Upper lobe of right lung (tissue), 1 donor: Measurements from ENCODE around the gene FOXP1. TPM values are rescaled to one million over a fixed set of nuclear protein-coding genes. Genes with fewer than 3 reads are reported as not detected.
A peak's percentile ranks its signal among the peaks of the same experiment; 100 is the strongest.

Experiments
- ATAC-seq: fragments of 200-7000 bp; cut with Tn5 transposase; one replicate; pipeline ENCODE4 v1.9.1; 2020; ENCODE audit warnings: mild to moderate bottlenecking, moderate library complexity
- DNase-seq: peaks from one replicate; pipeline ENCODE4 v3.0.0-alpha.2; 2020
- H3K27ac ChIP-seq: fragments of 200-600 bp; one replicate; pipeline ENCODE4 v1.8.0; 2022
- H3K27me3 ChIP-seq: fragments of 200-600 bp; one replicate; pipeline ENCODE4 v1.8.0; 2022; ENCODE audit warnings: mild to moderate bottlenecking
- H3K36me3 ChIP-seq: fragments of 200-600 bp; one replicate; pipeline ENCODE4 v1.8.0; 2022
- H3K4me1 ChIP-seq: fragments of 200-600 bp; one replicate; pipeline ENCODE4 v1.8.0; 2022
- H3K4me3 ChIP-seq: fragments of 200-600 bp; one replicate; pipeline ENCODE4 v1.8.0; 2022; ENCODE audit warnings: mild to moderate bottlenecking
- H3K9me3 ChIP-seq: fragments of 200-600 bp; one replicate; pipeline ENCODE4 v1.8.0; 2022
- CTCF ChIP-seq: fragments of 200-600 bp; IDR thresholded peaks from one replicate; pipeline ENCODE4 v1.8.0; 2022; ENCODE audit warnings: antibody characterized with exemption
- intact Hi-C: fragments of 100-400 bp; cut with DNase I; formaldehyde crosslinking; loops from one replicate; pipeline ENCODE4 v1.11.0; 2022
- total RNA-seq: library from RNA; stranded (reverse); fragmentation: NEBNext Ultra II Directional; extraction: Animal tissue kit (Norgen Biotek cat#: 25700); gene quantifications from one replicate; pipeline ENCODE4 v1.2.1, GENCODE V29; 2021
- donor health status: DM: no; HTN: yes; CAD: no; lungs with severe emphysema.

Gene FOXP1
- total RNA-seq, 1 donor from 2014 or later = 140 TPM

- Histone ChIP-seq H3K27ac (peak overlapping the region; percentile 28), H3K9me3 (no peaks in the 10 kb centered on the region), H3K27me3 (no peaks in the 10 kb centered on the region), H3K4me3 (no peak overlapping the region), H3K36me3 (peaks cover 36% of the 10 kb centered on the region), H3K4me1 (peaks cover 49% of the 10 kb centered on the region)
- no peak for TF ChIP-seq CTCF
- DNase-seq (no peak), ATAC-seq (no peak)
- intact Hi-C loops = no loop called here
Observed at GRCh38 chr3:71031914-71032521, 551.5 kb downstream of the FOXP1 start.

GRCh38 chr3:71031181-71031580, 552.3 kb downstream of the FOXP1 start:
- Histone ChIP-seq H3K4me1 (peaks cover 45% of the 10 kb centered on the region), H3K4me3 (no peak overlapping the region), H3K9me3 (no peaks in the 10 kb centered on the region), H3K27me3 (no peaks in the 10 kb centered on the region), H3K27ac (peak overlapping the region; percentile 28), H3K36me3 (peaks cover 33% of the 10 kb centered on the region)
- no peak for DNase-seq
- intact Hi-C loops = no loop called here
- no peak for ATAC-seq
- no peak for TF ChIP-seq CTCF

DNA sequence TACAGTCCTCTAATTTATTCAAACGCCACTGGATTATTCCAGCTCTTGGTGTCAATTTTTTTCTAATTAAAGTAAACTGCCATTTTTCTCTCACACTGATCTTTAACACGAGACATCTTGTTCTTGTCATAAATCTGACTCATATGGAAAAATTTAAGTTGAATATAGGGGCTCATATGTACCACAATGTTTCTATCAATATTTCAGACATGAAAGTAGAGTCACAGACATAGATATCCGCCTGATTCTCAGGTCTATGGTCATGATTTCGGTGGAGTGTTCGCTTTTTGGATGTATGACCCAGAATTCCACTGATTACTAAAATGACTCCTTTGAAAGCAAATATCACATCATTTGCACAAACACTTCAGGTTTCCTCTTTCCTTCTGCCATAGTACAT, 552.8 kb downstream of the FOXP1 start:
- peaks cover 41% of the 10 kb centered on the region for H3K4me1 ChIP-seq
- intact Hi-C loops = no loop called here

DNA sequence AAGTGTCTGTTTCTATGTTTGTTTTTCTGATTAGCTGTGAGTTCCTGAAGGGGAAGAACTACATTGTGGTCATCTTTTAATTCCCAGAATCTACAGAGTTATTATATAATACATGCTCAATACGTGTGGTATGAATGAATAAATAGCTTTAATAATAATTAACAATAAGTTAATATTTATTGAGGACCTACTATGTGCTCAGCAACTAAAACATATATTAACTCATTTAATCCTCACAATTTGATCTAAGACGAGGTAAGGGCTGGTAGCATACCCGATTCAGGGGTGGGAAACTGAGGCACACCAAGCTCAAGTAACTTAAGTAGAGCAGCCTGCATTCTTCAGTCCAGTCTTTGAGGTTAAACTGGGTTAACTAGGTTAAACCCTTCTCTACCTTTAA, 553.8 kb downstream of the FOXP1 start:
- Histone ChIP-seq H3K36me3 (peaks cover 19% of the 10 kb centered on the region), H3K9me3 (no peaks in the 10 kb centered on the region), H3K27ac (no peak overlapping the region), H3K4me3 (no peak overlapping the region), H3K27me3 (no peaks in the 10 kb centered on the region), H3K4me1 (peaks cover 36% of the 10 kb centered on the region)
- no peak for ATAC-seq
- no peak for DNase-seq
- no peak for TF ChIP-seq CTCF
- intact Hi-C loops = no loop called here

More for the DNA sequence above, 552.8 kb downstream of the FOXP1 start:
- DNase-seq (no peak), ATAC-seq (no peak)
- no peaks in the 10 kb centered on the region for H3K9me3 ChIP-seq
- no peaks in the 10 kb centered on the region for H3K27me3 ChIP-seq
- peaks cover 29% of the 10 kb centered on the region for H3K36me3 ChIP-seq
- H3K27ac ChIP-seq = no peak overlapping the region
- H3K4me3 ChIP-seq = no peak overlapping the region
- TF ChIP-seq CTCF = no peak

DNA sequence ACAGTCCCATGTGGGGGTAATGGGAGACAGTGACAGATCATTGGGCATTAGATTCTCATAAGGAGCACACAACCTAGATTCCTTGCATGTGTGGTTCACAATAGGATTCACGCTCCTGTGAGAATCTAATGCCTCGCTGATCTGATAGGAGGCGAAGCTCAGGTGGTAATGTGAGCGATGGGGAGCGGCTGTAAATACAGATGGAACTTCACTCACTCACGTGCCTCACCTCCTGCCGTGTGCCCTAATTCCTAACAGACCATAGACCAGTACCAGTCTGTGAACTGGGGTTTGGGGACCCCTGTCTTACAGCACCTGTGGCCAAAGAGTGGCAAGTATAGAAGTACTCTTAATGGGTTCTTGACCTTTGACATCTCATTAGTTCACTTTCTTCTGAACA, 554.7 kb downstream of the FOXP1 start:
- DNase-seq (no peak), ATAC-seq (no peak)
- intact Hi-C loops = no loop called here
- Histone ChIP-seq H3K36me3 (peaks cover 10% of the 10 kb centered on the region), H3K9me3 (no peaks in the 10 kb centered on the region), H3K27me3 (no peaks in the 10 kb centered on the region), H3K27ac (no peak overlapping the region), H3K4me1 (peaks cover 36% of the 10 kb centered on the region), H3K4me3 (no peak overlapping the region)
- no peak for TF ChIP-seq CTCF

GRCh38 chr3:71028184-71028583, 555.3 kb downstream of the FOXP1 start:
- intact Hi-C loops = no loop called here
- Histone ChIP-seq H3K4me1 (peaks cover 34% of the 10 kb centered on the region), H3K9me3 (no peaks in the 10 kb centered on the region), H3K4me3 (no peak overlapping the region), H3K36me3 (peaks cover 8% of the 10 kb centered on the region), H3K27ac (no peak overlapping the region), H3K27me3 (no peaks in the 10 kb centered on the region)
- ATAC-seq = no peak
- TF ChIP-seq CTCF = no peak
- DNase-seq = no peak
